Suprapubic skin (tissue), 4 donors: ENCODE measurements around the gene ASTN2. TPM values are rescaled to one million over a fixed set of nuclear protein-coding genes. Genes with fewer than 3 reads are reported as not detected.

Experiments
- DNase-seq, 2 donors: peaks; one replicate each; pipeline ENCODE4 v3.0.0-alpha.2; 2019; ENCODE audit warnings: low spot score in 2 of 2
- H3K27ac ChIP-seq: fragments of 200-600 bp; sonication (generic); one replicate; pipeline ENCODE4 v1.5.1; 2019
- H3K27me3 ChIP-seq: fragments of 200-600 bp; sonication (generic); one replicate; pipeline ENCODE4 v1.5.1; 2019
- H3K36me3 ChIP-seq: fragments of 200-600 bp; sonication (generic); one replicate; pipeline ENCODE4 v1.5.1; 2019
- H3K4me1 ChIP-seq: fragments of 200-600 bp; sonication (generic); one replicate; pipeline ENCODE4 v1.5.1; 2019
- H3K4me3 ChIP-seq: fragments of 200-600 bp; sonication (generic); one replicate; pipeline ENCODE4 v1.5.1; 2019; ENCODE audit warnings: mild to moderate bottlenecking
- H3K9me3 ChIP-seq: fragments of 200-600 bp; sonication (generic); one replicate; pipeline ENCODE4 v1.5.1; 2019
- CTCF ChIP-seq, 2 donors: fragments of 200-600 bp in 1 of 2; fragments of 450-650 bp in 1 of 2; sonication (generic) in 1 of 2; IDR thresholded peaks; one replicate each; pipeline ENCODE4 v1.5.1; 2016 to 2019; ENCODE audit warnings: antibody characterized with exemption in 2 of 2, mild to moderate bottlenecking in 1 of 2, moderate library complexity in 1 of 2
- EP300 ChIP-seq: sonication (generic); formaldehyde crosslinking; IDR thresholded peaks from one replicate; pipeline ENCODE4 v1.6.1; 2017; ENCODE audit warnings: antibody characterized with exemption
- POLR2A ChIP-seq, 2 donors: fragments of 450-650 bp; IDR thresholded peaks; one replicate each; pipeline ENCODE4 v1.6.1; 2017; ENCODE audit warnings: antibody characterized with exemption in 2 of 2, mild to moderate bottlenecking in 2 of 2, moderate library complexity in 2 of 2
- POLR2AphosphoS5 ChIP-seq, 3 donors: sonication (generic); formaldehyde crosslinking; IDR thresholded peaks; one replicate each; pipeline ENCODE4 v1.6.1; 2017; ENCODE audit warnings: antibody characterized with exemption in 3 of 3
- WGBS: methylation state at CpG from one replicate; pipeline ENCODE4 v1.1.5; 2018; 5-methylcytosine and 5-hydroxymethylcytosine counted together
- total RNA-seq, 4 donors: library from RNA; depleted of rRNA; stranded (reverse); fragments of >200 nt; gene quantifications; one replicate each; pipeline ENCODE4 v1.1.0, GENCODE V29; 2016

Gene ASTN2
- total RNA-seq, 4 donors from 2014 or later: 2.0 to 6.9 (median 3.8) TPM

- Histone ChIP-seq H3K36me3 (no peaks in the 10 kb centered on the region), H3K9me3 (no peaks in the 10 kb centered on the region), H3K27ac (no peak overlapping the region), H3K27me3 (peaks cover 11% of the 10 kb centered on the region), H3K4me1 (peaks cover 7% of the 10 kb centered on the region), H3K4me3 (no peak overlapping the region)
- no peak for TF ChIP-seq POLR2AphosphoS5 (IDR thresholded peaks at IDR 0.05)
- TF ChIP-seq POLR2A (IDR thresholded peaks at IDR 0.05): no peak
- TF ChIP-seq CTCF (IDR thresholded peaks at IDR 0.05): no peak
- TF ChIP-seq EP300: no peak
- WGBS: 42% methylated on average over 2 of the region's 2 CpGs
- no peak for DNase-seq
These were observed 11.0 kb downstream of the ASTN2 start for GRCh38 chr9:117403848-117404247.

GRCh38 chr9:117403403-117403811 is 11.4 kb downstream of the ASTN2 start:
- DNase-seq: no peak
- Histone ChIP-seq H3K27ac (no peak overlapping the region), H3K36me3 (no peaks in the 10 kb centered on the region), H3K4me1 (peaks cover 7% of the 10 kb centered on the region), H3K4me3 (no peak overlapping the region), H3K27me3 (peaks cover 11% of the 10 kb centered on the region), H3K9me3 (no peaks in the 10 kb centered on the region)
- TF ChIP-seq EP300: no peak
- TF ChIP-seq POLR2A (IDR thresholded peaks at IDR 0.05): no peak
- no peak for TF ChIP-seq CTCF (IDR thresholded peaks at IDR 0.05)
- TF ChIP-seq POLR2AphosphoS5 (IDR thresholded peaks at IDR 0.05): no peak
- 21% methylated on average over 6 of the region's 6 CpGs for WGBS

- no peak for TF ChIP-seq CTCF (IDR thresholded peaks at IDR 0.05)
- no peak for TF ChIP-seq POLR2AphosphoS5 (IDR thresholded peaks at IDR 0.05)
- no peak for TF ChIP-seq POLR2A (IDR thresholded peaks at IDR 0.05)
- no peak for TF ChIP-seq EP300
- WGBS: 21% methylated on average over 2 of the region's 2 CpGs
- Histone ChIP-seq H3K4me3 (no peak overlapping the region), H3K27me3 (peaks cover 5% of the 10 kb centered on the region), H3K27ac (peak overlapping the region; percentile 29), H3K36me3 (no peaks in the 10 kb centered on the region), H3K4me1 (peaks cover 7% of the 10 kb centered on the region), H3K9me3 (no peaks in the 10 kb centered on the region)
- no peak for DNase-seq
These were observed 14.7 kb downstream of the ASTN2 start for GRCh38 chr9:117400171-117400570.

- WGBS: 78% methylated on average over 5 of the region's 5 CpGs
These were observed 19.7 kb downstream of the ASTN2 start for GRCh38 chr9:117395151-117395650.

GRCh38 chr9:117394655-117395054 is 20.2 kb downstream of the ASTN2 start:
- no peaks in the 10 kb centered on the region for H3K4me1 ChIP-seq
- no peaks in the 10 kb centered on the region for H3K27me3 ChIP-seq
- no peaks in the 10 kb centered on the region for H3K36me3 ChIP-seq
- no peak for DNase-seq
- H3K9me3 ChIP-seq: no peaks in the 10 kb centered on the region
- TF ChIP-seq POLR2A (IDR thresholded peaks at IDR 0.05) (no peak), POLR2AphosphoS5 (IDR thresholded peaks at IDR 0.05) (no peak), EP300 (no peak), CTCF (IDR thresholded peaks at IDR 0.05) (no peak)
- H3K4me3 ChIP-seq: no peak overlapping the region
- 72% methylated on average over 4 of the region's 4 CpGs for WGBS
- no peak overlapping the region for H3K27ac ChIP-seq

More at GRCh38 chr9:117395151-117395650, 19.7 kb downstream of the ASTN2 start:
- Histone ChIP-seq H3K27ac (no peak overlapping the region), H3K27me3 (no peaks in the 10 kb centered on the region), H3K4me1 (no peaks in the 10 kb centered on the region), H3K4me3 (no peak overlapping the region), H3K36me3 (no peaks in the 10 kb centered on the region), H3K9me3 (no peaks in the 10 kb centered on the region)
- no peak for TF ChIP-seq POLR2A (IDR thresholded peaks at IDR 0.05)
- DNase-seq: no peak

GRCh38 chr9:117392992-117393391 is 21.9 kb downstream of the ASTN2 start:
- Histone ChIP-seq H3K9me3 (no peaks in the 10 kb centered on the region), H3K27ac (no peak overlapping the region), H3K4me3 (no peak overlapping the region), H3K4me1 (no peaks in the 10 kb centered on the region), H3K36me3 (no peaks in the 10 kb centered on the region), H3K27me3 (no peaks in the 10 kb centered on the region)
- WGBS: 94% methylated on average over 2 of the region's 2 CpGs
- TF ChIP-seq EP300 (no peak), POLR2A (IDR thresholded peaks at IDR 0.05) (no peak), POLR2AphosphoS5 (IDR thresholded peaks at IDR 0.05) (no peak), CTCF (IDR thresholded peaks at IDR 0.05) (no peak)
- no peak for DNase-seq
